Measurements from ENCODE around the gene MESP1.

The MESP1 gene

DNA sequence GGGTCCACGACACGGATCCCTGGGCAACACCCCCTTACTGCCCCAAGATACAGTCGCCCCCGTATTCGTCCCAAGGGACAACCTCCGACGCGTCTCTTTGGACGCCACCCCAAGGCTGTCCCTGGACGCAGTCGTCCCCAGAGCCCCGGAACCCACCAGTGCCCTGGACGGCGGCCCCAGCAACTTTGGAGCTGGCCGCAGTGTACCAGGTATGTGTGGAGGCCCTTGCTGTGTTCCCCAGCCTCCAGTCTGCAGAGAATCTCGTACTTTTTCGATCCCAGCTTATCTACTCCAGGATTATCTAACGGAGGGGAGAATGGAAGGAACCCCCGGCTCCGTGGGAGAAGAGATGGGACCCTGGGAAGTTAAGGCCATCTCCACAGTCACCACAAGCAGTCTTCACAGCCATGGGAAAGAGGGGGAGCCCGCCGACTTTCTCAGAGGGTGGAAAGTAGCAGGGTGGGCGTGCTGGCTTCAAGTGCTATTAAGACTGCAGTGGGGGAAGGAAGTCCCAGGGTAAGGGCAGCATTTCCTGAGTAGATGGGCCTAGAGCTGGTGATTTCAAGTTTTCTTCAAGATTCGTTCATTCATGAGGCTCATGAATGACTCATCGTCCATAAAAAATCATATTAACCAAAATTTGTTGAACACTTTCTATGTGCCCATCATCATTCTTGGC is 26.2 kb upstream of the MESP1 start:
- TF ChIP-seq, protein P1, sequence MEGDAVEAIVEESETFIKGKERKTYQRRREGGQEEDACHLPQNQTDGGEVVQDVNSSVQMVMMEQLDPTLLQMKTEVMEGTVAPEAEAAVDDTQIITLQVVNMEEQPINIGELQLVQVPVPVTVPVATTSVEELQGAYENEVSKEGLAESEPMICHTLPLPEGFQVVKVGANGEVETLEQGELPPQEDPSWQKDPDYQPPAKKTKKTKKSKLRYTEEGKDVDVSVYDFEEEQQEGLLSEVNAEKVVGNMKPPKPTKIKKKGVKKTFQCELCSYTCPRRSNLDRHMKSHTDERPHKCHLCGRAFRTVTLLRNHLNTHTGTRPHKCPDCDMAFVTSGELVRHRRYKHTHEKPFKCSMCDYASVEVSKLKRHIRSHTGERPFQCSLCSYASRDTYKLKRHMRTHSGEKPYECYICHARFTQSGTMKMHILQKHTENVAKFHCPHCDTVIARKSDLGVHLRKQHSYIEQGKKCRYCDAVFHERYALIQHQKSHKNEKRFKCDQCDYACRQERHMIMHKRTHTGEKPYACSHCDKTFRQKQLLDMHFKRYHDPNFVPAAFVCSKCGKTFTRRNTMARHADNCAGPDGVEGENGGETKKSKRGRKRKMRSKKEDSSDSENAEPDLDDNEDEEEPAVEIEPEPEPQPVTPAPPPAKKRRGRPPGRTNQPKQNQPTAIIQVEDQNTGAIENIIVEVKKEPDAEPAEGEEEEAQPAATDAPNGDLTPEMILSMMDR (IDR thresholded peaks at IDR 0.05), result no peak

DNA sequence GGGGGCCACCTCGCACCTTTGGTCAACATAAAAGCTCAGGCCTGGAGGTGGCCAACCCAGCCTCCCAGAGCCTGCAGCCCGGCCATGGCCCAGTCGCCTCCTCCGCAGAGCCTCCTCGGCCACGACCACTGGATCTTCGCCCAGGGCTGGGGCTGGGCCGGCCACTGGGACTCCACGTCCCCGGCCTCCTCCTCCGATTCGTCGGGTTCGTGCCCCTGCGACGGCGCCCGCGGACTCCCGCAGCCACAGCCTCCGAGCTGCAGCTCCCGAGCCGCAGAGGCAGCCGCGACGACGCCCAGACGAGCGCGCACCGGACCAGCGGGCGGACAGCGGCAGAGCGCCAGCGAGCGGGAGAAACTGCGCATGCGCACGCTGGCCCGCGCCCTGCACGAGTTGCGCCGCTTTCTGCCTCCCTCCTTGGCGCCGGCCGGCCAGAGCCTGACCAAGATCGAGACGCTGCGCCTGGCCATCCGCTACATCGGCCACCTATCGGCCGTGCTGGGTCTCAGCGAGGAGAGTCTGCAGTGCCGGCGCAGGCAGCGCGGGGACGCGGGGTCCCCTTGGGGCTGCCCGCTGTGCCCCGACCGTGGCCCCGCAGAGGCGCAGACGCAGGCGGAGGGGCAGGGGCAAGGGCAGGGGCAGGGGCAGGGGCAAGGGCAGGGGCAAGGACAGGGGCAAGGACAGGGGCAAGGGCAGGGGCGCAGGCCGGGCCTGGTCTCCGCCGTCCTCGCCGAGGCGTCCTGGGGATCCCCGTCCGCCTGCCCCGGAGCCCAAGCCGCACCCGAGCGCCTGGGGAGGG is 25.4 kb upstream of the MESP1 start, which contains the start of gene MESP2:
Gene MESP2 (plus strand): TSS at position 59 of the 799 bp plus-strand sequence. CDS start 26 bp downstream, at position 85.
- TF ChIP-seq, protein P1 (IDR thresholded peaks at IDR 0.05), result peak; percentile 30; the same call in 1 of the 2 replicates

DNA sequence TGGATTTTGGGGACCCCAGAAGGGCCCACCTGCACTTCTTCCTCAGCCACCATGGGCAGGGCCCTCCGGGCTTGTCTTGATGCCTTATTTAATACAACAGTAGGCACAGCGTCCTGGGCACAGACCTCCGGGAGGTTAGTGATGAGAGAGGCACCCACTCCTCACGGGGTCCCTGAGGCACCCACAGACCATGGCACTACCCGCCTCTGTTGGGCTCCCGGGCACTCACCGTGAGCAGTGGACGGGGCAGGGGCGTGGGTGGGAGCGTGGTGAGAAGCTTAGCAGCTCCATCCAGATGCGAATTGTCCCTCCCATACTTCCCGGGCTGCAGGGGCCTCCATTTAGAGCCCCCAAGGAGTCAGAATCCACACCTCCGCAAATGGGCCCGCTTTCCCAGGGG is 24.8 kb upstream of the MESP1 start:
- TF ChIP-seq, protein P1 (IDR thresholded peaks at IDR 0.05), result no peak

DNA sequence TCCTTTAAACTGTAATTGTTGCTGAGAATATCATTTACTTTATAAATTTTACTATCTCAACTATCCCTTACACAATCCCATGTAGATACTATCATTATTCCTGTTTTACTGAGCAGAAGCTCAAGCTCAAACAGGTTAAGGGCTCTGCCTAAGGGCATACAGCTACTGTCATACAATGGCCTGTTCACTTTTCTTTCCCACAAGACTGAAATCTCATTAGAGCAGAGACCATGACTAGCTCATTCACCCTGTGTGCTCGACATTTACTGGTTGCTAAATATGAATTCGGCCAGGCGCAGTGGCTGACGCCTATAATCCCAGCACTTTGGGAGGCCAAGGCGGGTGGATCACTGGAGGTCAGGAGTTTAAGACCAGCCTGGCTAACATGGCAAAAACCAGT is 23.4 kb upstream of the MESP1 start:
- TF ChIP-seq, protein P1 (IDR thresholded peaks at IDR 0.05), result no peak

DNA sequence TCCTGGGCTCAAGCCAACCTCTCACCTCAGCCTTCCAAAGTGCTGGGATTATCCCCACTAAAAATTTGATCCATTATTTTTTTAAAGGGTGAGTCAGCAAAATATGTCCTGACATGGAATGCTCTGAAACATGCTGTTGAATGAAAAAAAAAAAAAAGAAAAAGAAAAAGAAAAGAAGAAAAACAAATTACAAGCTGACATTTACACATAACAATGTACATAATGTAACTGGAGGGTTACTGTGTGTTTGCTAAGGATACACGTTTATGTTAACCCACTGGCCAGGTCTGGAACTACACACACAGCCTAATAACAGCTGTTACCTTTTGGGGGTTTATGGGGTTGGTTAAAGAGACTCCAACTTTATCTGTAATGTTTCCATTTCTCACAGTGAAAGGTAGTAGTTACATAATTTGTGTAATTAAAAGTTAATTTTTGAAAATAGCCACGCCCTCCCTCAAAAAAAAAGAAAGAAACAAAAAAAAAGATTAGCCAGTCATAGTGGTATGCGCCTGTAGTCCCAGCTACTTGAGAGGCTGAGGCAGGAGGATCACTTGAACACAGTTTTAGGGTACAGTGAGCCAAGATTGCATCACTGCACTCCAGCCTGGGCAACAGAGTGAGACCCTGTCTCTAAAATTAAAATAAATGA is 22.0 kb upstream of the MESP1 start:
- TF ChIP-seq, protein P1 (IDR thresholded peaks at IDR 0.05), result peak; percentile 35; the same call in 1 of the 2 replicates

DNA sequence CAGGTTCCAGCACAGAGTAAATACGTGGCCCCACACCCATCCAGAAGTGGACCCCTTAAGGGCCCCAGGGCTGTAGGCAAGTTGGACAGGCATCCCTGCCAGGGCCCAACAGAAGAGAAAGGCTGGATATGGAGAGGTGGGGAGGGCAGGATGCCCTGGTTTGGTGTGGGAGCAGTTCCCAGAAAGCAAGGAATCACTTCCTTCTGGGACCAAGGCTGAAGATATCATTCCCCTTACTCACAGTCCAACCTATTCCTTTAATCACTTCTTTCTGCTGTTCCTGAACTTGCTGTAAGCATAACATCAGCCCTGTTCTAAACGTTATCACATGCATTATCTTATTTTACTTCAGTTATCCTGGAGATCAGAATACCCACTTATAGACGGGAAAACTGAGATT is 19.0 kb upstream of the MESP1 start:
- TF ChIP-seq, protein P1 (IDR thresholded peaks at IDR 0.05), result no peak

DNA sequence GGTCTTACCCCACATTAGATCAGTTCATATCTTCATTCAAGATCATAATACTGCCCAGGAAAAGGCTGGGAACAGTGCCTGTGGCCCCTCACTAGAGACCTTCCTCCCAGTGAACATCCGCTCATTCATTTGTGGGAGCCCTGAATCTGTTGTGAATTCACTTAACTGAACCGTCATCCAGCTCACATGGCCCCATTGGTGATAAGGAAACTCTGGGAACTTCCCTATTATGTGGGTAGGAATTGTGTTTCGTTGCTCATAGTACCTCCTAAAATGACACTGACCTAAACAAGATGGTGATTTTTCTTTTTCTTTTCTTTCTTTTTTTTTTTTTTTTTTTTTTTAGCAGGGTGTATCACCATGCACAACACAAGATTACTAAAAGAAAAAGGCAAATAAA is 18.3 kb upstream of the MESP1 start:
- TF ChIP-seq, protein P1 (IDR thresholded peaks at IDR 0.05), result no peak

Data from LNCAP (cell line).